ENCODE data around the gene SLC45A2.

DNA sequence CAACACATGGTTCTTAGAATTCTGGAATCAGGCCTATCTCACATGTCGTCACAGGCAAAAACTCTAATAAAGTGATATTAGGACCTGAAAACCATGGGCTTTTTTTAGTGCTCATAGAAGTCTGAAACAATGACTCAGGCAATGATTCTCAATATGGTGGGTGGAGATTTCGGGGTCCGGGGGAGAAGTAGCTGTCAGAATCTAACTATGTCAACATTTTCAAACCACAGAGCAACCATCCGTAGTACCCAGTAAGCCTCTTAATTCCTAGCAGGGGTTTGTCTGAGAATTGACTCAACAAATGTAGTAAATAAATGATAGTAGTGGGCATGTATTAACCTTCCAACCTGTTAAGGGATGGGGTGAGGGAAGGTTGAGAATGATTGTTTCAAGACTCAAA is 20.7 kb upstream of the SLC45A2 start:
- no peak for TF ChIP-seq FOXM1 (IDR thresholded peaks at IDR 0.05; ENCODE audit: borderline replicate concordance, low read depth)
- TF ChIP-seq TCF12 (IDR thresholded peaks at IDR 0.05; ENCODE audit: low read depth): no peak
- no peak for TF ChIP-seq EP300 (IDR thresholded peaks at IDR 0.05; ENCODE audit: borderline replicate concordance)
- TF ChIP-seq, protein P1, sequence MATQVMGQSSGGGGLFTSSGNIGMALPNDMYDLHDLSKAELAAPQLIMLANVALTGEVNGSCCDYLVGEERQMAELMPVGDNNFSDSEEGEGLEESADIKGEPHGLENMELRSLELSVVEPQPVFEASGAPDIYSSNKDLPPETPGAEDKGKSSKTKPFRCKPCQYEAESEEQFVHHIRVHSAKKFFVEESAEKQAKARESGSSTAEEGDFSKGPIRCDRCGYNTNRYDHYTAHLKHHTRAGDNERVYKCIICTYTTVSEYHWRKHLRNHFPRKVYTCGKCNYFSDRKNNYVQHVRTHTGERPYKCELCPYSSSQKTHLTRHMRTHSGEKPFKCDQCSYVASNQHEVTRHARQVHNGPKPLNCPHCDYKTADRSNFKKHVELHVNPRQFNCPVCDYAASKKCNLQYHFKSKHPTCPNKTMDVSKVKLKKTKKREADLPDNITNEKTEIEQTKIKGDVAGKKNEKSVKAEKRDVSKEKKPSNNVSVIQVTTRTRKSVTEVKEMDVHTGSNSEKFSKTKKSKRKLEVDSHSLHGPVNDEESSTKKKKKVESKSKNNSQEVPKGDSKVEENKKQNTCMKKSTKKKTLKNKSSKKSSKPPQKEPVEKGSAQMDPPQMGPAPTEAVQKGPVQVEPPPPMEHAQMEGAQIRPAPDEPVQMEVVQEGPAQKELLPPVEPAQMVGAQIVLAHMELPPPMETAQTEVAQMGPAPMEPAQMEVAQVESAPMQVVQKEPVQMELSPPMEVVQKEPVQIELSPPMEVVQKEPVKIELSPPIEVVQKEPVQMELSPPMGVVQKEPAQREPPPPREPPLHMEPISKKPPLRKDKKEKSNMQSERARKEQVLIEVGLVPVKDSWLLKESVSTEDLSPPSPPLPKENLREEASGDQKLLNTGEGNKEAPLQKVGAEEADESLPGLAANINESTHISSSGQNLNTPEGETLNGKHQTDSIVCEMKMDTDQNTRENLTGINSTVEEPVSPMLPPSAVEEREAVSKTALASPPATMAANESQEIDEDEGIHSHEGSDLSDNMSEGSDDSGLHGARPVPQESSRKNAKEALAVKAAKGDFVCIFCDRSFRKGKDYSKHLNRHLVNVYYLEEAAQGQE (IDR thresholded peaks at IDR 0.05; ENCODE audit: low read depth): no peak
